Measurements from ENCODE around the gene PBX3.
"Not testable (repeated sequence)": the region's sequence is repeated elsewhere in the genome, so short reads cannot be mapped to it uniquely, and the experiment has no call there.

Gene PBX3

GRCh38 chr9:125779220-125779565 is 32.0 kb downstream of the PBX3 start:
- DNase-seq: not testable (repeated sequence)

- no peak for DNase-seq
These were observed 35.5 kb downstream of the PBX3 start for GRCh38 chr9:125782718-125783117.

GRCh38 chr9:125784286-125785049 is 37.3 kb downstream of the PBX3 start:
- no peak for DNase-seq

GRCh38 chr9:125785248-125785751 is 38.1 kb downstream of the PBX3 start:
- no peak for DNase-seq

GRCh38 chr9:125787715-125788114 is 40.5 kb downstream of the PBX3 start:
- no peak for DNase-seq

GRCh38 chr9:125789196-125789595 is 42.0 kb downstream of the PBX3 start:
- DNase-seq: no peak

GRCh38 chr9:125794708-125795107 is 47.5 kb downstream of the PBX3 start:
- DNase-seq: no peak

GRCh38 chr9:125795970-125796596 is 48.9 kb downstream of the PBX3 start:
- no peak for DNase-seq

- DNase-seq: no peak
These were observed 50.8 kb downstream of the PBX3 start for GRCh38 chr9:125797930-125798329.

GRCh38 chr9:125803526-125803925 is 56.4 kb downstream of the PBX3 start:
- DNase-seq: no peak

GRCh38 chr9:125805057-125805456 is 57.9 kb downstream of the PBX3 start:
- DNase-seq: no peak

- no peak for DNase-seq
These were observed 58.4 kb downstream of the PBX3 start for GRCh38 chr9:125805586-125805985.

GRCh38 chr9:125807079-125807478 is 59.9 kb downstream of the PBX3 start:
- no peak for DNase-seq

- no peak for DNase-seq
These were observed 63.0 kb downstream of the PBX3 start for GRCh38 chr9:125810161-125810560.

- no peak for DNase-seq
These were observed 63.8 kb downstream of the PBX3 start for GRCh38 chr9:125811002-125811401.

- DNase-seq: no peak
These were observed 65.2 kb downstream of the PBX3 start for GRCh38 chr9:125812403-125812802.

GRCh38 chr9:125815568-125815967 is 68.4 kb downstream of the PBX3 start:
- DNase-seq: peak; percentile 18

GRCh38 chr9:125816321-125816720 is 69.1 kb downstream of the PBX3 start:
- DNase-seq: no peak

- no peak for DNase-seq
These were observed 73.1 kb downstream of the PBX3 start for GRCh38 chr9:125820100-125820804.

- DNase-seq: no peak
These were observed 73.9 kb downstream of the PBX3 start for GRCh38 chr9:125821078-125821477.

GRCh38 chr9:125822160-125822559 is 75.0 kb downstream of the PBX3 start:
- DNase-seq: no peak

- no peak for DNase-seq
These were observed 75.7 kb downstream of the PBX3 start for GRCh38 chr9:125822902-125823301.

- not testable (repeated sequence) for DNase-seq
These were observed 76.8 kb downstream of the PBX3 start for GRCh38 chr9:125823874-125824406.

- DNase-seq: no peak
These were observed 78.6 kb downstream of the PBX3 start for GRCh38 chr9:125825762-125826161.

Data from 8988T (cell line).